ENCODE data around the gene IL10RB.
"Not testable (repeated sequence)": the region's sequence is repeated elsewhere in the genome, so short reads cannot be mapped to it uniquely, and the experiment has no call there.

IL10RB gene

GRCh38 chr21:33317145-33317544 is 51.0 kb downstream of the IL10RB start:
- no peak for TF ChIP-seq CTCF (IDR thresholded peaks at IDR 0.05; ENCODE audit: low read depth, low read length)
- TF ChIP-seq EZH2phosphoT487 (IDR thresholded peaks at IDR 0.05; ENCODE audit: low read depth), result no peak
- no peak overlapping the region for H3K4me2 ChIP-seq (ENCODE audit: low read length)

GRCh38 chr21:33317786-33318486 is 51.8 kb downstream of the IL10RB start:
- no peaks in the 10 kb centered on the region for H3K9me3 ChIP-seq (ENCODE audit: insufficient read depth, low read length)
- TF ChIP-seq CTCF (IDR thresholded peaks at IDR 0.05; ENCODE audit: low read depth, low read length) (no peak), EZH2phosphoT487 (IDR thresholded peaks at IDR 0.05; ENCODE audit: low read depth) (no peak)
- no peaks in the 10 kb centered on the region for H3K79me2 ChIP-seq (ENCODE audit: low read length)
- no peak overlapping the region for H3K27ac ChIP-seq (ENCODE audit: low read length)
- H2AFZ ChIP-seq (ENCODE audit: low read depth, low read length), result no peak overlapping the region
- H3K9ac ChIP-seq (ENCODE audit: low read length), result no peak overlapping the region
- H3K4me3 ChIP-seq (ENCODE audit: low read length), result no peak overlapping the region
- H3K4me1 ChIP-seq (ENCODE audit: low read length), result no peaks in the 10 kb centered on the region
- H4K20me1 ChIP-seq (ENCODE audit: insufficient read depth, low read length), result no peaks in the 10 kb centered on the region
- H3K27me3 ChIP-seq (ENCODE audit: low read depth, low read length), result 0 out of 2 replicates have a peak, but pooled peaks cover 4% of the 10 kb centered on the region
- H3K36me3 ChIP-seq (replicated peaks; ENCODE audit: low read depth, low read length), result no peaks in the 10 kb centered on the region
- no peak overlapping the region for H3K4me2 ChIP-seq (ENCODE audit: low read length)

More at GRCh38 chr21:33317145-33317544, 51.0 kb downstream of the IL10RB start:
- Histone ChIP-seq H3K27me3 (ENCODE audit: low read depth, low read length) (0 out of 2 replicates have a peak, but pooled peaks cover 4% of the 10 kb centered on the region), H3K4me3 (ENCODE audit: low read length) (no peak overlapping the region), H4K20me1 (ENCODE audit: insufficient read depth, low read length) (no peaks in the 10 kb centered on the region), H3K9ac (ENCODE audit: low read length) (no peak overlapping the region), H3K9me3 (ENCODE audit: insufficient read depth, low read length) (no peaks in the 10 kb centered on the region), H3K27ac (ENCODE audit: low read length) (no peak overlapping the region), H3K4me1 (ENCODE audit: low read length) (no peaks in the 10 kb centered on the region), H3K36me3 (replicated peaks; ENCODE audit: low read depth, low read length) (no peaks in the 10 kb centered on the region), H3K79me2 (ENCODE audit: low read length) (no peaks in the 10 kb centered on the region), H2AFZ (ENCODE audit: low read depth, low read length) (no peak overlapping the region)

- H4K20me1 ChIP-seq (ENCODE audit: insufficient read depth, low read length); H3K4me3 ChIP-seq (ENCODE audit: low read length); H3K27me3 ChIP-seq (ENCODE audit: low read depth, low read length); H3K9ac ChIP-seq (ENCODE audit: low read length); H3K4me1 ChIP-seq (ENCODE audit: low read length); H2AFZ ChIP-seq (ENCODE audit: low read depth, low read length); H3K4me2 ChIP-seq (ENCODE audit: low read length); H3K9me3 ChIP-seq (ENCODE audit: insufficient read depth, low read length); H3K27ac ChIP-seq (ENCODE audit: low read length); H3K36me3 ChIP-seq (replicated peaks; ENCODE audit: low read depth, low read length): not testable (repeated sequence)
- H3K79me2 ChIP-seq (ENCODE audit: low read length), result peaks cover 11% of the 10 kb centered on the region
Measured at GRCh38 chr21:33321005-33321404, 54.8 kb downstream of the IL10RB start.

- not testable (repeated sequence) for H4K20me1 ChIP-seq (ENCODE audit: insufficient read depth, low read length); H3K36me3 ChIP-seq (replicated peaks; ENCODE audit: low read depth, low read length); H3K27ac ChIP-seq (ENCODE audit: low read length); H2AFZ ChIP-seq (ENCODE audit: low read depth, low read length); H3K27me3 ChIP-seq (ENCODE audit: low read depth, low read length); H3K9me3 ChIP-seq (ENCODE audit: insufficient read depth, low read length); H3K9ac ChIP-seq (ENCODE audit: low read length); H3K4me1 ChIP-seq (ENCODE audit: low read length)
- Histone ChIP-seq H3K4me3 (ENCODE audit: low read length) (peak overlapping the region; percentile 91), H3K79me2 (ENCODE audit: low read length) (peaks cover 37% of the 10 kb centered on the region), H3K4me2 (ENCODE audit: low read length) (peak overlapping the region; percentile 79)
Measured at GRCh38 chr21:33323610-33324009, 57.4 kb downstream of the IL10RB start.

GRCh38 chr21:33324291-33325221 is 58.4 kb downstream of the IL10RB start, which contains the start of gene IFNAR1:
TSS of gene IFNAR1 (plus strand) at chr21:33324970. CDS start at chr21:33325056, 86 bp downstream.
- Histone ChIP-seq H3K79me2 (ENCODE audit: low read length) (peaks cover 37% of the 10 kb centered on the region), H4K20me1 (ENCODE audit: insufficient read depth, low read length) (no peaks in the 10 kb centered on the region; the same call in 1 of the 2 replicates), H3K4me2 (ENCODE audit: low read length) (peak within 1 kb of the TSS; percentile 88), H3K27ac (ENCODE audit: low read length) (peak within 1 kb of the TSS; percentile 95), H3K9ac (ENCODE audit: low read length) (peak within 1 kb of the TSS; percentile 92), H3K27me3 (ENCODE audit: low read depth, low read length) (no peaks in the 10 kb centered on the region), H3K4me3 (ENCODE audit: low read length) (peak within 1 kb of the TSS; percentile 91), H3K9me3 (ENCODE audit: insufficient read depth, low read length) (no peaks in the 10 kb centered on the region), H3K36me3 (replicated peaks; ENCODE audit: low read depth, low read length) (no peaks in the 10 kb centered on the region), H3K4me1 (ENCODE audit: low read length) (peaks cover 3% of the 10 kb centered on the region), H2AFZ (ENCODE audit: low read depth, low read length) (peak within 1 kb of the TSS; percentile 96)
- no peak for TF ChIP-seq CTCF (IDR thresholded peaks at IDR 0.05; ENCODE audit: low read depth, low read length)
- TF ChIP-seq EZH2phosphoT487 (IDR thresholded peaks at IDR 0.05; ENCODE audit: low read depth), result no peak

All from OCI-LY3 (cell line).